Mesodermal cell (in vitro differentiated cells): ENCODE data around the gene MACROD2.

Experiments
- H3K27ac ChIP-seq: 2 replicates; pipeline ENCODE4 v1.7.0; 2013; ENCODE audit warnings: mild to moderate bottlenecking, low read depth, low read length, moderate library complexity; ENCODE audit not compliant: severe bottlenecking
- H3K36me3 ChIP-seq: 2 replicates; pipeline ENCODE4 v1.7.1; 2013; ENCODE audit warnings: mild to moderate bottlenecking, low read length, moderate library complexity; ENCODE audit not compliant: control insufficient read depth, insufficient read depth
- H3K4me1 ChIP-seq: one replicate; pipeline ENCODE4 v1.7.1; 2013; ENCODE audit warnings: mild to moderate bottlenecking, low read length; ENCODE audit not compliant: insufficient read depth, control insufficient read depth, poor library complexity, severe bottlenecking
- H3K4me3 ChIP-seq: 2 replicates; pipeline ENCODE4 v1.7.0; 2013; ENCODE audit warnings: low read length, control low read depth, mild to moderate bottlenecking; ENCODE audit not compliant: insufficient read depth, poor library complexity, severe bottlenecking; ENCODE audit errors: extremely low read depth
- H3K9me3 ChIP-seq: 2 replicates; pipeline ENCODE4 v1.7.1; 2013; ENCODE audit warnings: mild to moderate bottlenecking, low read length, moderate library complexity; ENCODE audit not compliant: control insufficient read depth
- WGBS, 2 experiments: methylation state at CpG; one replicate each; pipeline ENCODE4 v1.1.5; 2013; ENCODE audit warnings: missing lambda C conversion rate in 2 of 2; ENCODE audit not compliant: insufficient coverage in 2 of 2; 5-methylcytosine and 5-hydroxymethylcytosine counted together

MACROD2 gene

DNA sequence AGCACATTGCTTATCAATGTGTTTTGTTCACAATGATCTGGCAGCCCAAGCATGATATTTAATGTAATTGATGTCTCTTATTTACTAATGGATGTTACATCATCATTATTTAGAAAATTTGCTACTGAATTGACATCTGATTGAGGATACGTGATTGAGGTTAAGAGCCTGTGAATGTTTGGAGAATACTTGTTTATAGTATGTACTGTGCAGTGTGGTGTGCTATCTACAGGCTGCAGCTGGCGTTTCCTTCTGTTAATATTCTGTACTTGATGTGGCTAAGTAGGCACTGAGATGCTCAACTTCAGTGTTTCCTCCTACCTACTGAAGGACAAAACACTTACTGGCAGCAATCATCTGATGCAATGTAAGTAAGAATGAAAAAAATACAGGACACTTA is 1051.7 kb downstream of the MACROD2 start:
- no peaks in the 10 kb centered on the region for H3K9me3 ChIP-seq
- no peak overlapping the region for H3K27ac ChIP-seq
- H3K4me1 ChIP-seq, result no peaks in the 10 kb centered on the region
- H3K36me3 ChIP-seq, result no peaks in the 10 kb centered on the region
- WGBS, 2 experiments, result 80% methylated on average over 1 of the region's 2 CpGs; no CpG with 5 or more reads in 1 of the 2 experiments
- H3K4me3 ChIP-seq, result no peak overlapping the region

DNA sequence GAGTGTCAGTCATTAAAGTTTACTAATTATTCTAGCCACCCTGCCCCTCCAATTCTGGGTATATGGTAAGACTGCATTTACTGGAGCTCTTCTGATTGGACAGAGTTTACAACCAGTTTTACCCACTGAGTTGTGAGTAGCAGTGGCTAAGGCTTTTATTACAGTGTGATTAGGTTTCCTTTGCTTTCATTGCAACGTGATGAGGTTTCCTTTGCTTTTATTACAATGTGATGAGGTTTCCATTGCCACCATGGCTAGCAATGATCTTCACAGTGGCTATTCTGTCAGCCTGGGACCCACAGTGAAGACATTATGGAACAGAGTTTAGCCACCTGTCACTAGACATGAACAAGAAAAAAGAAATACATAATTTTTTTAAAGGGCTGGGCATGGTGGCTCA is 1052.3 kb downstream of the MACROD2 start:
- Histone ChIP-seq H3K36me3 (no peaks in the 10 kb centered on the region), H3K4me1 (no peaks in the 10 kb centered on the region), H3K9me3 (no peaks in the 10 kb centered on the region), H3K4me3 (no peak overlapping the region), H3K27ac (no peak overlapping the region)
- WGBS, 2 experiments, result 71% methylated on average over 1 of the region's 1 CpG; no CpG with 5 or more reads in 1 of the 2 experiments

DNA sequence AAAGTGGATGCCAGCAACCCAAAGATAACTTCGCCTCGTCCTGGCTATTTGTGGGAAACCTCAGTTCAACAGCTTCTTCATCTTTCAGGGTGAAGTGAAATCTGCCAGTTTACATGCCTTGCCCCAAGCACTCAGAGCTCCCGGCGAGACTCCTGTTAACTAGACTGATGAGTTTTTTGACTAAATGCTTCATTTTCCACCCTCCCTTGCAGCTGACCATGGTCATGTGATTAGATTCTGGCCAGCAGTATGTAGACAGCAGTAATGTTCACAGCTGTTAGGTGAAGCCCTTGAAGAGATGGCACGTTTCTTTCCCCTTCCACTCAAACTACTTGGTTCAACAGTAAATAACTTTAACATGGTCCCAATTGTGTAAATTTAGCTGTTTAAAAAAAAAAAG is 1060.9 kb downstream of the MACROD2 start:
- H3K4me1 ChIP-seq, result no peaks in the 10 kb centered on the region
- H3K9me3 ChIP-seq, result peaks cover 6% of the 10 kb centered on the region
- 89 to 97% methylated on average over 4 of the region's 5 CpGs for WGBS, 2 experiments

DNA sequence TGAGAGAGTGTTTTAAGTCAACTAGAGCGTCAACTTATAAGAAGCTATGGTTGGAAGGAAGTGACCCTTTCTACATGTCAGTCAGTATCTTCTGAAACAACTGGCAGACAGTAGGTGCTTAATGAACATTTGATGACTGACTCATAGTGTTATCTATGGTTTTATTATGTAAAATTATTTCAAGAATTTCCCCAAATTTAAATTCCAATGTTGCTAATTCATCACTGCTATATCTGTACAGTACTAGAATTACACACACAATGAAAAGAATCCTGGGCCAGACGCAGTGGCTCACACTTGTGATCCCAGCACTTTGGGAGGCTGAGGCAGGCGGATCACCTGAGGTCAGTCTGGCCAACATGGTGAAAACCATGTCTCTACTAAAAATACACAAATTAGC is 1063.5 kb downstream of the MACROD2 start:
- H3K9me3 ChIP-seq, result no peaks in the 10 kb centered on the region
- 89 to 100% methylated on average over 1 to 2 of the region's 3 CpGs for WGBS, 2 experiments
- H3K4me3 ChIP-seq, result no peak overlapping the region
- no peaks in the 10 kb centered on the region for H3K4me1 ChIP-seq
- H3K27ac ChIP-seq, result no peak overlapping the region
- H3K36me3 ChIP-seq, result no peaks in the 10 kb centered on the region

More for the DNA sequence above, 1060.9 kb downstream of the MACROD2 start:
- Histone ChIP-seq H3K4me3 (no peak overlapping the region), H3K36me3 (no peaks in the 10 kb centered on the region), H3K27ac (no peak overlapping the region)

DNA sequence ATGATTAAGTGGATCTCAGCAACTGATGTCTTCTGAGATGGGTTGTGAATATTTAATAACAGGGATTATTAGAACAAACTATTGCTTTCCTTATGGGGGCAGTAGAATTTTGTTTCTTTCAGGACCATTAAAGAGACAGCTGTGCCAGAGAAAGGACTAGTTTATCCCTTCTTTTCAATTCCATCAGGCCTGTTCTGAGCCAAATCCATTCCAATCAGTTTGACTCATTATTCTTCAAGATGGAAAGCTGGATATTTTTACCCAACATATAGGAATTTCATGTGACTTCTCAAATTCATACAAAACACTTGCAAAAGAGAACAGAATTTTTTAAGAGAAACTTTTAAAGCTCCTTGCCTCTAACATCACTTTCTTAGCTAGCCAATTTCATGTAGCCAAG is 1064.1 kb downstream of the MACROD2 start:
- Histone ChIP-seq H3K27ac (no peak overlapping the region), H3K36me3 (no peaks in the 10 kb centered on the region), H3K4me1 (no peaks in the 10 kb centered on the region), H3K9me3 (no peaks in the 10 kb centered on the region), H3K4me3 (no peak overlapping the region)

DNA sequence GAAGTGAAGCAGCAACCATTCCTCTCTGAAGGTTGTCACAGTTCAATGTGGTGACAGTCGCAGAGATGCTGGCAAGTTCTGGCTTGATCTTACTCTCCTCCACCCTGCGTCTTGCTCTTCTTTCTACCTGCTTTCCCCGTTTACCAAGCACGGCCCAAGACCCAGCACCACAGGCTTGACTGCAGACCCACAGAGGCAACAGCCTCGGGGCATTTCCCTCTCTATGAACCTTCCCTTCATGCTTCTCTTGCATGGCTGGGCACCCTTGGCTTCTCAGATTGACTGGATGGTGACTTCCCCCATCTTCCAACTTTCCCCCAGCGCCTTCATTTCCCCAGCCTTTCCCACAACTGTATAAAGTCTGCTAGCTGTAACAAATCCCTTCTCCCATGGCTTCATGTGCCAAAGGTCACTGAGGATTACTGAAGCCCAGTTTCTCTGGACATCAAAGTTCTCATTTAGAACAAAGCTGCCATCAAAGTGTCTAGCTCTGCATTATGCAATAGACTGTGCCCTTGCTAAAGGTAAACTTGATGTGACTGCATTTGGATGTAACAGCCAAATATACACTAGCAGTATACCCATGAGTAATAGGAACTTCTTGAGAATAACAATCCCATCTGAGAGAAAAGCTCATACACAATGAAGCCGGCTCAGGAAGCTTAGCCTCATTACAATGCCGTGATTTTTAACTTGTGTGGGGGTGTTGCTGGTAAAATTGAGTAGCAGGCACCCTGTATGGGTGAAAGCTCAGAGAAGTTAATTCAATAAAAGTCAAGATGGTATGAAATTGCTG is 1065.1 kb downstream of the MACROD2 start:
- 91 to 97% methylated on average over 4 to 8 of the region's 8 CpGs for WGBS, 2 experiments
- H3K27ac ChIP-seq, result no peak overlapping the region
- no peaks in the 10 kb centered on the region for H3K9me3 ChIP-seq
- no peaks in the 10 kb centered on the region for H3K36me3 ChIP-seq
- no peak overlapping the region for H3K4me3 ChIP-seq
- no peaks in the 10 kb centered on the region for H3K4me1 ChIP-seq

DNA sequence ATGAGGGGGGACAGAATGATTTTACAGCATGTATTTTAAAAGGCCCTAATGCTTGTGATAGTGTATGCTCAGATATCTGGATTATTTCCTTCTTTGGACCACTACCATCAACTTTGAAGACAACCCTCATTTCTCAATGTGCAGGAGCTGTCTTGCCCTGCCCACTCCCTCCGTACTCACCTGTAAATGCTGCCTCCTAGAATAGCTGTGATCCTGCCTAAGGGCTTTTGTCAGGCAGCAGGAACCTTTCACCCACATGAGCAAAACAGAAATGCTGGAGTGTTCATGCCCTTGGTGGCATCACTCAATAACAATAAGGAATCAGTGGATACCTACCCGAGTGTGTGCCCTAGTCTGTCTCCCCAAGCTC is 1065.7 kb downstream of the MACROD2 start:
- Histone ChIP-seq H3K27ac (no peak overlapping the region), H3K36me3 (no peaks in the 10 kb centered on the region), H3K4me1 (no peaks in the 10 kb centered on the region), H3K9me3 (no peaks in the 10 kb centered on the region), H3K4me3 (no peak overlapping the region)
- WGBS, 2 experiments, result 90 to 100% methylated on average over 2 of the region's 2 CpGs

DNA sequence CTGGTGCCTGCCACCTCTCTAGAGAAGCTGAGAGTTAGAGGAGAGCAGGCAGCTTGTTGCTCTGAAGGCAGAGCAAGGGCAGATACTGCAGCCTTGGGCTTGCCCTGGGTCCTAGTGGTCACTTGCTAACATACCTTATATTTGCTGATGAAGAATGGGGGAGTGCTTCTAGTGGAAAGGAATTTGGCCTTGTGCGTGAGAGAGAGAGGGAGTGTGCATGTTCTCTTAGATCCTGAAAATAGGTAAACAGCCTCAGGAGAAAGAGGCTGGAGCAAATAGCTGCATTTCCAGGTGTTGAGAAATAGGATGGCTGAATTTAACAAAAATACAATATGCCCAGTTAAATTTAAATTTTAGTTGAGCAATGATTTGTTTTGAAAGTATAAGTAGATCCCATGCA is 1066.6 kb downstream of the MACROD2 start:
- 56% methylated on average over 1 of the region's 1 CpG; no CpG with 5 or more reads in 1 of the 2 experiments for WGBS, 2 experiments
- Histone ChIP-seq H3K4me1 (no peaks in the 10 kb centered on the region), H3K9me3 (no peaks in the 10 kb centered on the region), H3K27ac (no peak overlapping the region), H3K4me3 (no peak overlapping the region), H3K36me3 (no peaks in the 10 kb centered on the region)

DNA sequence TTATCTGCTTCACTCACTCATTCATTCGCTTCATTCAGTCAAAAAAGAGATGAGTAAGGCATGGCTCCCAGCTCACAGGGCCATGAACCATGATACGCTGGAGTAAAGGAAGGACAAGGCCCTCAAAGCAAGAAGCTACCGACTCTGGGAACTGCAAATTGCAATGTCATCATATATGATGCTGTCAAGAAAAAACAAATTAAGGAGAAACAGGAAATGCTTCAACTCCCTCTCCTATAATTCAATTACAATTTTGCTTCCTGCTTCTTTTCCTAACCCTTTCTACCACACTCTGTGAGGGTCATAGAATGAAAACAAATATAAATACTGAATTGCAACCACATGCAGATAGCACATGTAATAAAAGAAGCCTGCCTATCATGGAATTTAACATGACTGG is 1067.8 kb downstream of the MACROD2 start:
- WGBS, 2 experiments, result 100% methylated on average over 2 of the region's 3 CpGs; no CpG with 5 or more reads in 1 of the 2 experiments
- Histone ChIP-seq H3K36me3 (no peaks in the 10 kb centered on the region), H3K4me1 (no peaks in the 10 kb centered on the region), H3K27ac (no peak overlapping the region), H3K9me3 (no peaks in the 10 kb centered on the region), H3K4me3 (no peak overlapping the region)

DNA sequence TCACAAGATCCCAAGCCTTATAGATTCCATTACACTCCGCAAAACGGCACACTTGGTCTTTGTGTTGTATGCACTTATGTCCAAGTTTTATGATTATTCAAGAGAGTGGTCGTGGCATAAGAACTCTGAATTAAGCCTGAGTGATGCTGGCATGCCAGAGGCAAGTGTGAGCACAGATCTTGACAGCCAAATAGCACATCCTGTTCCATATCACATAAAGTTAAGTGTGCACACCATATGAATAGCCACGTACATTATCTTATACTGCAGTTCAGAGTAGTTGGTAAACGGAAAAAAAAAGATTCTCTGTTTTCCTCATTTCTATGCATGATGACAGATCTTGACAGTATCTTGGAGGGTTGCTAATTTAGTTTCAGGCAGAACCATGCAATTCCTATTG is 1069.4 kb downstream of the MACROD2 start:
- no peaks in the 10 kb centered on the region for H3K36me3 ChIP-seq
- no peaks in the 10 kb centered on the region for H3K9me3 ChIP-seq
- WGBS, 2 experiments, result 89% methylated on average over 3 of the region's 5 CpGs; no CpG with 5 or more reads in 1 of the 2 experiments
- H3K4me1 ChIP-seq, result no peaks in the 10 kb centered on the region
- no peak overlapping the region for H3K27ac ChIP-seq
- no peak overlapping the region for H3K4me3 ChIP-seq

DNA sequence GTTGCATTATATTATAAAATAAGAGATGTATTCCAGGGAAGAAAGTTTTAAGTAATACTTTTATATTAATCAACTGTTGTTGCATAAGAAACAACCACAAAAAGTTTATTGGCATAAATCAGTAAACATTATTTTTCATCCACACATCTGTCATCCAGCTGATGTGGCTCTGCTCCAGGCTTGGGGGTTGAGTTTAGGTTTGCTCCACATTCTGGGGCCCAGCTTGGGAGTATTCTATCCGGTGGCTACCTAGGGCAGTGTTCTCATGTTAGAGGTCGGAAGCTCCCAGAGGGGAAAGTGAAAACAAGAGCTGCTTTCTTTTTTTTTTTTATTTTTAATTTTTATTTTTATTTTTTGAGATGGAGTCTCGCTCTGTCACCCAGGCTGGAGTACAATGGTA is 1070.5 kb downstream of the MACROD2 start:
- Histone ChIP-seq H3K4me1 (no peaks in the 10 kb centered on the region), H3K4me3 (no peak overlapping the region), H3K36me3 (no peaks in the 10 kb centered on the region), H3K27ac (no peak overlapping the region), H3K9me3 (no peaks in the 10 kb centered on the region)
- no CpG with 5 or more reads among the region's 3 CpGs for WGBS, 2 experiments
